ENCODE data around the gene MYCBP2. TPM values are rescaled to one million over a fixed set of nuclear protein-coding genes. Genes with fewer than 3 reads are reported as not detected.

MYCBP2 gene
- total RNA-seq, 1 donor from 2014 or later: 264 TPM

Other genes with a start within 250 kb of the MYCBP2 start
- not detected for gene SCEL, start 208.6 kb upstream of the MYCBP2 start, total RNA-seq

All from ascending aorta (tissue), 1 donor.